Activated effector memory CD4-positive, alpha-beta T cell treated with anti-CD3 and anti-CD28 coated beads, Interleukin-2, amount 50 U/mL, for 16 hours (primary cell): ENCODE measurements around the gene DUOXA1.

Experiments used
- DNase-seq: peaks from one replicate; pipeline ENCODE4 v3.0.0-alpha.2; 2020

The DUOXA1 gene

GRCh38 chr15:45130291-45131000 is 767 bp upstream of the DUOXA1 start:
- no peak for DNase-seq

- DNase-seq = no peak
Measured at GRCh38 chr15:45128971-45129639, 574 bp downstream of the DUOXA1 start.

- DNase-seq = peak; percentile 73
Measured at GRCh38 chr15:45126535-45127158, 3.0 kb downstream of the DUOXA1 start.

- DNase-seq = no peak
Measured at GRCh38 chr15:45123397-45123796, 6.3 kb downstream of the DUOXA1 start.

GRCh38 chr15:45122719-45123118 is 7.0 kb downstream of the DUOXA1 start:
- DNase-seq = no peak

GRCh38 chr15:45121706-45122417 is 7.8 kb downstream of the DUOXA1 start:
- DNase-seq = no peak

- no peak for DNase-seq
Measured at GRCh38 chr15:45121020-45121419, 8.7 kb downstream of the DUOXA1 start.

- DNase-seq = no peak
Measured at GRCh38 chr15:45120081-45120972, 9.4 kb downstream of the DUOXA1 start.

- no peak for DNase-seq
Measured at GRCh38 chr15:45118996-45119395, 10.7 kb downstream of the DUOXA1 start.

GRCh38 chr15:45118131-45118588 is 11.5 kb downstream of the DUOXA1 start:
- peak; percentile 93 for DNase-seq

GRCh38 chr15:45117308-45118130 is 12.2 kb downstream of the DUOXA1 start:
- no peak for DNase-seq

- DNase-seq = no peak
Measured at GRCh38 chr15:45116482-45117307, 13.0 kb downstream of the DUOXA1 start.

GRCh38 chr15:45116006-45116481 is 13.6 kb downstream of the DUOXA1 start:
- no peak for DNase-seq

GRCh38 chr15:45115312-45115820 is 14.3 kb downstream of the DUOXA1 start:
- DNase-seq = no peak

- no peak for DNase-seq
Measured at GRCh38 chr15:45114751-45115085, 15.0 kb downstream of the DUOXA1 start.

GRCh38 chr15:45114076-45114750 is 15.5 kb downstream of the DUOXA1 start, which contains the start of the genes DUOX2 and DUOXA2:
TSS of gene DUOX2 (minus strand) at chr15:45114172. CDS start at chr15:45113411, 761 bp downstream.
TSS of gene DUOXA2 (plus strand) at chr15:45114326. CDS start at chr15:45114606, 280 bp downstream.
- no peak for DNase-seq

- DNase-seq = no peak
Measured at GRCh38 chr15:45113380-45113990, 16.2 kb downstream of the DUOXA1 start.

GRCh38 chr15:45112591-45113379 is 16.9 kb downstream of the DUOXA1 start:
- no peak for DNase-seq
